GM18498 (cell line): Measurements from ENCODE around the gene FHL1.

Source experiments
- ATAC-seq: cut with Tn5 transposase; IDR thresholded peaks from one replicate; pipeline ENCODE4 v1.9.1; 2021; ENCODE audit warnings: mild to moderate bottlenecking, moderate library complexity; ENCODE audit not compliant: unreplicated experiment

Gene FHL1

DNA sequence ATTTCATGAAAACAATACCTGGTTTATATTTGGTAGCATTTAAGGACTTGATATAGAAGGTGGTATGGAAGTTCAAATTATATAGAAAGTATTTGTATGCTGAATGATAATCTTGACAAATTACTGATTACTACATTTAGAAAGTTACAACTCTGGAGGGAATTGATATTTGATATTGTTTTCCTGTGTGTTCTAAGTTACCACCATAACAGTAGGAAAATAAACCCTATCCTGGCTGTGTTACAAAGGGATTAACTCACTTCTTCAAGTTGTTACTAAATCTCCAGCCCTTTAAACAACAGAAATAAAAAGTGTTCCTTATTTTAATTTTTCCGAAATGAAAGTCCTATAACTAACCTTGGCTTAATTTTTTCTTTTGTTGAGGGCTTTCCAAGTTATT lies 36.6 kb downstream of the FHL1 start:
- ATAC-seq: no peak

DNA sequence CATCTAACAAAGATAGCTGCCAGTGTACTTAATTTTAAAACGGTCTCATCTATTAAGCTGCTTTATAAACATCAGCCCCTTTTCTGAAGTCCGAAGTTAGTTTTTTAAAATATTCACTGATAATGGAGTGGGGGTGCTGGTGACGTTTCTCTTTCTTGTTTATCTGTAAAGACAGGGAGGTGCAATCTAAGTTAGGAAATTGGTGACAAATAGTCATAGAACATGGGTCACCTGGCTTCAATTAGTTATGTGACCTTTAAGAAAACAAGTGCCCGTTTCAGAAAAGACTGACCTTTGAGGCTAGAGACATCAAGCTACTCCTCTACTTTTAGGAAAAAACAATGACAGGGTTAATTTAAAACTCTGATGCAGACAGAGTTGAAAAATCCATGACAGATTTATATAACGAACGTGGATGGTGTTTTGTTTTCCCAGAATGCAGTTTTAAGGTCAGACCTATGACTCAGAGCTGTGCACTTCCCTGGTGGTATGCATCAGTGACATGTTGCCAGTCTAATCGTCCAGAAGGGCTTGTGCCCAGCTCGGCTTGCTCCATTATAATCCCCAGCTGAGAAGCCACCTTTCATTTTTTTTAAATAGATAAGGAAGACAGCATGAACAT lies 38.2 kb downstream of the FHL1 start:
- ATAC-seq: no peak

DNA sequence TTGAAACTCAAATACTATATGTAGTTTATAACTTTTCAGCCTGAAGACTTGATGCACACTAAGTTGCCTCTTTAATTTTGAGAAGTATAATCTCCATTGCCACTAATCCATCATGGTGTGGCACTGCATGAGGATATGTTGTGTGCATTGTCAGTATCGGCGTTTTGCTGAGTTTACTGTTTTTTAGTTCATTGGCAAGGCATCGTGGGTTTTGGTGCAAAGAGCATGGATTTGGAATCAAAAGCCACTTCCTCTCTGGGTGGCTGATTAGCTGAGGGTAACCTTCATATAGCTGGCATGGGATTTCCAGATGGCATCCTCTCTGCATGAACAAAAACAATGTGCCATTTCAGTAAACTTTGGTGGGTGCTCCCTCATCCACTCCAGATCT lies 38.7 kb downstream of the FHL1 start:
- no peak for ATAC-seq

DNA sequence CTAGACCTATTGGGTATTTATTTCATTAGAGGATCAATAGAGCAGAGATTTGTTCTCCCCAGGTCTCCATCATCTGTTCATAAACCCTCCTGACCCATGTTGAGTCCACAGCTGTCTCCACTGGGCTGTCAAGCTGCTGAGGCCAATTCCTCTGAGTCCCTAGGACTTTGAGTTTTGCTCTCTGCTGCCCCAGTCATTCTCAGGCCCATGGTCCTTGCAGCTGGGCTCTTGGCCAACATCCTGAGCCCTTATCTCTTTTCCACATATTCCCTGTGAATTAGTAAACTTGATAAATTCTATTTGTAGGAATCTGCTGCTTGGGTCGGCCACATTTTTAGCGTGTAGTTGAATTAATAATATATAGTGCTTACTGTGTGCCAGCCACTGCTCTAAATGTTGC lies 41.9 kb downstream of the FHL1 start:
- no peak for ATAC-seq

DNA sequence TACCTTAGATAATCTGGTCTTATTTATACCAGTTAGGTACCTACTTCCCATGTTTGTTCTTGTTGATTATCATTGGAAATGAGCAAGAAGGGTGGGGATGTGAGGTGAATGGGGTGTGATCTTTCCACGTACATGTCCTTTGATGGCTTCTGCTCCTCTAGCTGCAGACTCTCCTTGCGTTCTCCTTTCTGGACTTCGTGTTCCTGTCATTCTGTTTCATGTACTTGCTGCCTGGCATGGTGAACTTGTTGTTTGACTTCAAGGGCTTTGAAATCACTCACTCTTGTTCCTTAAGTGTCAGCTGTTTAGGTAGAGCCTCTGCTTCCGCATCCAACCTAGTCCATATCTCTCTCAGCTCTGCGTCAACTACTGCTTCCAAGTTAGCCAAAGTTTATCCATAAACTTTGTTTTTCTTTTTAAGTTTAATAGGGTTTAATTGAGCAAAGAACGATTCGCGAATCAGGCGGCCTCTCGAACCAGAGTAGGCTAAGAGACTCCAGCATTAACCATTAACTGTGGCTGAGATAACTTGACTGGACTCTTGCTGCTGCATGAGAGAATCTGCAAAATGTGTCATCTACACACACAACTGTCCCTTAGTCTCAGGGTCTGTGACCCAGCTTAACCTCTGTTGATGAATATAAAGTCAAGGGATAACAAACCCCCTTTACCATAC lies 42.8 kb downstream of the FHL1 start:
- ATAC-seq: no peak

DNA sequence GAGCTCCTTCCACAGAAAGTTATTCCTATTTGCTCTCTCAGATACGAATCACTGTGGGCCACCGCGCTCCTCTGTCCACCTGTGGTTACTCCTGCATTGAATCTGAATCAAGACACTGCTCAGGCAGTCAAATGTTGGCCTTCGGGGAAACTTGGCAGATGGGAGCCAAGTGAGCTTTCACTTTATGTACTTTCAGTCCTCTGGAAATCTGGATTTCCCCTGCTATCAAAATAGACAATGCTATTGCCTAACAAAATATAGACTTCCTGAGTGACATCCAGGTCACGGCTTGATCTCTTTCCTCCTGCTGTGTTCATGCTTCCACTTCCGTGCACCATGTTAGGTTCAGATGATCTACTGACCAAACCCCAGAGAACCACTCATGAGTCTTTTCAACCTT lies 43.8 kb downstream of the FHL1 start:
- no peak for ATAC-seq

DNA sequence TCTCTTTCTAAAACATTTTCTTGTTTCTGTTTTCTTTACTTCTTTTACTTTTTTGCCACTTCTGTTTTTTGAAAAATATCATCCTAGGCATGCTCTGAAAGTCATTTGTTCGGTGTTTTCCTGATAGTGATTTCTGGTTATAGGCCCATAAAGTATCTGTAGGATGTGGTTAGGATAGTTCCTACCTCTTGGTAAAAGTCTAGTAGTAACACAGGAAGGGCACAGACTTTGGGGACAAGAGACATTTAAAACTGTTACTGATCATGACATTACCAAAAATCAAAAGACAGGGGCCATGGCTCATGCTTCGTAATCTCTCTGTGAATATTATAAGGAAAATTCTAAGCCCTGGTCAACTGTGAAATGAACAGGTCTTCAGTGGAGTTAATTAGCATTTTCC lies 44.8 kb downstream of the FHL1 start:
- no peak for ATAC-seq

DNA sequence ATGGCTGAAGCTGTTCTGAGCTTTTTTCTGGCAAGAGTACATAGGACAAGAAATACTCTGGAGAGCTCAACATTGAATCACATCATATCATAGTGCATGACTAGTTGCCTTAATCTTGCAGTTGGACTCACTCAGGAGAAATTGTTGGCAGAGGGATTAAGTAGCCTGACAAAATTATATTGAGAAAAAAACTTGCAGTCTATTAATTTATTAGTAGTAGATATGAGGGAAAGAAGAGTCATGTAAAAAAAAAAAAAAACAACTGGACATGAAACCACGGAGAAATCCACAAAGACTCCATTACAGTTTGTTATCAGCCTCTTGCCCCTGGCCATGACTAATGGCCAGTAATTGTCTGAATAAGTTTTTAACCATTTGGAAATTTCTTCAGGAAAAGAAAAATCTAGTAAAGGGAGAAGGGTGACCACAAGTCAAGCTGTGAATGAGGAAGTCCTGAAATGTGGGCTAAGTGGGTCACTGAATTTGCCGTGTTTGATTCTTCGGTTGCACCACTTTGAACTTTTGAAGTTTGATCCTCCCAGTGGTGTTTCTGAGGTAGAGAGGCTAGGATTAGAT lies 45.6 kb downstream of the FHL1 start:
- no peak for ATAC-seq

DNA sequence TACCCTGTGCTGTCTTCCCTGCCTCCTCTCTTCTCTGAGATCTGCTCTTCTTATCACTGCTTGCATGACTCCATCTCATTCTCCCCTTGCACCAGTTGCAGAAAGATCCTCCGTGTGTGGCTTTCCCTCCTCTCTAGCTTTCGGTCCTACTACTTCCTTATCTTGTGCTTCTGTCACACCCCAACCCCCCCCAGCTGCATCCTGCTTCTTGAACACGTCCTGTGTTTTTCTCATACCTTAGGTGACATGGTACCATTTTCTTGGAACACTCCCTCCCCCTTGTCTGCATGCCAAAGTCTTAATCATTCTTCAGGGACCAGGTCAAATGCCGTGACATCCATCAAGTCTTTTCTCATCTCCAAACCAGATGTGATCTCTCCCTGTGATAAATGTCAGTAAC lies 46.4 kb downstream of the FHL1 start:
- no peak for ATAC-seq

DNA sequence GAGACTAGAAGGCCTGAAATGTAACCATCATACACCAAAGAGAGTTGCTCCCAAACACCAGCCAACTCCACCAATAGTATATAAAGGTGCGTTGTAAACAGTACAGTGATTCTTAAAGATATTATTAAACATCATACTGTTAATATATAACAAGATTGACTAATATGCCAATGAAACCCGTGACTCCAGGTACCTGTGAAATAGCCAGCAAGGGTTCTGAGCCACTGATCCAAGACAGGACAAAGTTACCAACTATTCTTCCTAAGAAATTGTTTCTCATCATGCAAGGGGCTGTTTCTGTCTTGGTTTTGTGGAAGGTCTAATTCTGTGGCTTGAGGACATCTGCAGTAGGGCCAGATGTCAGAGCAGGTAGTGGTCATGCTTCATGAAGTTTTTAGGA lies 47.2 kb downstream of the FHL1 start:
- ATAC-seq: no peak

DNA sequence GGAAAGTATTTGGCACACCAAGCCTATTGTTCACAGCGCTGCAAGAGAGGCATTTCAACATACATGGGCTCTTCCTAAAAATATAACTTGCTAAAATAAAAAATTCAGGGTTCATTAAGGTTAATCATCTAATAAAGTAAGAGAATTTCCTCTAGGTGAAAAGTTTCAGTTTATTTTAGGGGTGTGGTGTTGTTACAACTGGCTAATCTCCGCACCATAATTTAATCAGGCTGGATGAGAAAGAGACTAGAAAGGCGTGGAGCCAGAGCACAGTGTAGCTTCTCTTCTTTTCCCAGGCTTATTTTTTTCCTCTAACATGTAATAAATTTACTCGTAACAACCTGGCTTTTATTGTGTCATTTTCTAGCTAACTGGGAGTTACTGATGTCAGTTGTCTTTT lies 47.9 kb downstream of the FHL1 start:
- ATAC-seq: no peak

DNA sequence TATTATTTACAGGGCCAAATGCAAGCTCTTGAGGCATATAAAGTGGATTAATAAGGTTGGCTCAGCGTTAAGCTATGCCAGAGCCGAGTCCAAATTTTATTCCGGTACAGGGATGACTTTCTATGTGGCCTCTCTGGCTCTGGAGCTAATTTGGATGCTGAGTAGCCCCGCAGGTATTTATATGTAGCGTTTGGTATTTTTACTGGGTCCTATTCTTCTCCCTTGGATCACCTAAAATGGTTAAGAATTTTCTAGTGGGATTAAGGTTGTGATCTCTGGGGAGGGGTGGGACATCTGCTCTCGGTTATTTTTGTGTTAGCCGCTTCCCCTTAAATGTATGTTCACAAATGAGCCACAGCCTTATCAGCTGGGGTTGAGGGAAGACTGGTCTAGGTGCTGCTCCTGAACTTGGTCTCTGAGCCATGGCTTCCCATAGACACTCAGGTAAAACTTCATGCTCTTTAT lies 49.4 kb downstream of the FHL1 start:
- ATAC-seq: no peak

DNA sequence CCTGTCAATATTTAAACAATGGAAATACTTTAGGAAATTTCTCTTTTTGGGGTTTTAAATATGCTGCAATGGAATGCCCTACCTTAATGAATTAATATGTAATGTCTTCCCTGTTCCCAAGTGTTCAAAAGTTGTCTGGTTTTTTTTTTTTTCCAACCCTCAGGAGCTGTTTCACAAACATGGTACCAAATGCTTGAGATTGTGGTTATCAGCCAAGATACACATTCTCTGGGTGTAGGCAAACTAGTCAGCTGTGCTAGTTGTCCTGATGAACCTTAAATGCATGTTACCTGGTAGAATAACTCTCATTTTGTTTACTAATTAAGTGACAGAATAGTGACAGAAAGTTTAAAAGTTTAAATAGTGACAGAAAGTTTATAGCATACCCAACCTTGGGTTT lies 50.7 kb downstream of the FHL1 start:
- ATAC-seq: no peak

DNA sequence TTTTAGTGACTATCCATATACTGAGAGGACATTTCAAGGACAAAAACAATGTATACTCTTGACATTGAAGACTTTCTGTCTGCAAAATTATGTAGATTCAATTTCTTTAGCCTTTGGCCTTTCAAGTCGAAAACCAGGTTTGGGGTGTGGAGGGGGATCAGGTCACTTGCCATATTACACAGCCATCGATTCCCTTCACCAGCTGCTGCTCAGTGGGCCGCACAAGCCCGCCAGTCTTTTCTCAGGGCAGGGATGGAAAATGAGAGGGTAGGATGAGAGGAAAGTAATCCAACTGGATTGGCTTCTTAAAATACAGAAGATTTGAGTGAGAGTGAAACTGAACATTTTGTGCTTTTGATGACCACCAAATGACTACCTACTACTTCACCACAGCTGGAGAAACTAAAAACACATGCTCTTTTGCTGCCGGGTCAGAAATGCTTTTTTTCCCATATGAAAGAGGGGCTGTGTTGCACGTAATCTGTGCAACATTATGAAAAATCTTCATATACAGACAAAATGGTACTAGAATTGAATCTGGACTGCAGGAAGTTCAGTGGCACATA lies 51.4 kb downstream of the FHL1 start:
- no peak for ATAC-seq

DNA sequence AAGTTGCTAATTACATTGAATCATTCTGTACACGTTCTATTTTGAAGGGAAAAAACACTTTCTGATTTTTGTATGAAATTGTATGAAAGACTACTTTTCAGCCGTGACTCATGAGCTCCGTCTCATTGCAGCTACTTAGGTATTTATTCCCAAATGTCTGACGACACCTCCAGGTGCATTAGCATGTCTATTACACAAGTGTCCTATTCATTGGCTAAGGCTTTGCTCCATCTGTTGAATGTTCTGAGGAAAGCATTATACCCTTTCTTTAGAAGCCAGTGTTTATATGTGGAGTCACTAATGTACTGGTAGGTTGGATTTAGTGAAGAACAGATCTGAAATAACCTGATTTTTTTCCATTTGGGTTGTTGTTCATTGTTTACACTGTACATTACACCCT lies 52.0 kb downstream of the FHL1 start:
- no peak for ATAC-seq

DNA sequence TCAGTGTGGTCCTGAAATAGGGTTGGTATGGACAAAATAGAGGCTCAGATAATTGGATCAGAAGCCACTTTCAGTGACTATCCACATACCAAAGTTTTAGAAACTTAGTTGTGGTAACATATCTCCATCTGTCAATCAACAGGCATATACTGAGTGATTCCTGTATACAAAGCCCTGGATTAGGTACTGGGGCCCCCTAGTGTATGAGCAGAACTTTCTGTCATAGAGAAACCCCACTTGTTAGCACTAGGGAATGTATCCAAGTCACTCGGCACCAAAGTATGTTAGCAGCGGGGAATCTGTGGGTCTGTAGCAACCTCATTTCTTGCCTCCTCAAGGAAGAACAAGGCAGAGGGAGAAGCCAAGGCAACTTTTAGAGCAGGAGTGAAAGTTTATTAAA lies 53.1 kb downstream of the FHL1 start:
- ATAC-seq: no peak

DNA sequence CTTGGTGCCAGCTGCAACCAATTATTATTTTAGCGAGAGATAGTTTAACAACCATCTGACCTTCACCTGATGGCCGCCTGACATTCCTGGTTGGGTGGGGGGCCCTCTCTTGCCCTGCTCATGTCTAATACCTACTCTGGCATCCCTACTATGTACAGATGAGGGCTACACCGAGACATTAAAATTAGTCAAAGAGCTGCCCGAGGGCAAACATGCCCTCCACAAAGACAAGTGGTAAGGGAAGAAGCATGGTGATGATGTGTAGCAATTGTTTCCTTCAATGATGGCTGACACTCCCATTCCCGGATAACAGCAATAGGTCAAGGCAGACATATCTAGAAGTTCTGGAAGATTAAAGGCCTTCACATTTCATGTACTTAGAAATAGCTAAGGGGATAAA lies 54.3 kb downstream of the FHL1 start:
- ATAC-seq: no peak

DNA sequence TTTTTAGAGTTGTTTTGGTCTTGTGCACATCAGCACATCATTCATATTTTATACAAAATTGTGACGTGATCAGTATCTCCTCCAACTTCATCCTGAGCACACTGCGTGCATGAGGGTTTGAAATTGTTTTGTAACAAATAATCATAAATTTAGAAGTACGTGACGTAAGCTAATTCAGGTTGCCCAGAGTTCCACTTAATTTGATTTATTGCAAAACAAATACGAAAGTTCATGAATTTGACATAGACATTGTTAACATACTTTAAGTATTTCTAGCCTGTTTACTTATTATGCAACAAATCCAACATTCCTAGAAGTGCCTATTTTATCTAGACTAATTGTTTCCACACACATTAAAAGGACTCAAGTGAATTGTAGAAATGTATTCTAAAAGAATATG lies 55.6 kb downstream of the FHL1 start:
- no peak for ATAC-seq

DNA sequence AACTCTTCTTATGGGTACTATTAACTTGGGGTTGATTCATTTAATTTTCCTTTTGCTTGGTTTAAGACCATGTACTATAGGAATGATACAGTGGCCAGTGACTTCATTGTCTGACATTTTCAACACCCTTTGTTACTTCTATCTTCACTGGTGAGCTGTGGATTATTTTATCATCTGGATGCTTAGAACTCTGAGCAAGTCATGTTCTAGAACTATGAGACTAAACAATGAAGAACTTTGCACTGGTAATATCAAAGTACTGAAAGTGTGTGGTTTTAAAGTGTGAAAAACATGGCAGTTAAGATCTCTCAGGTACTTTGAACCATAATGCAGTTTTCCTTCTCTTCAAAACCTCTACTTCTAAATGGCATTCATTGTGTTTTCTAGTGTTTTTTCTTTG lies 56.1 kb downstream of the FHL1 start:
- peak; percentile 44 for ATAC-seq

DNA sequence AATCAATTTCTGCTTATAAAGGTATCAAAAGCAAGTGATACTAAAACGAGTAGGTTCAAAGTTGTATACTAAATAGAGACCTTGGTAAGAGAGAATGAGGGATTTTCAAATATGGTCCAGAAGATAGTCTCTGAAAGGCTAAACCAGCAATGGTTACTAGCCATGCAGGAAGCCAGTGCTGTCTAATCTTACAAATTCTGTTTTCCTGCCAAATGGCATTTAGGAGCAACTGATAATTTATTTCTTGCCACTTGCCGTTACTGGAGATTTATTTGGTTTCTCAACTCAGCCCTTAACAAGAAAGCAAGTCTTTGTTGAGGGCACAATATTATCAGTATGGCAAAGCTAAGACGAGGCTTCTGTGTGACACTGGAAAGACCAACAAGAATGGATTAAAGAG lies 56.6 kb downstream of the FHL1 start:
- no peak for ATAC-seq

DNA sequence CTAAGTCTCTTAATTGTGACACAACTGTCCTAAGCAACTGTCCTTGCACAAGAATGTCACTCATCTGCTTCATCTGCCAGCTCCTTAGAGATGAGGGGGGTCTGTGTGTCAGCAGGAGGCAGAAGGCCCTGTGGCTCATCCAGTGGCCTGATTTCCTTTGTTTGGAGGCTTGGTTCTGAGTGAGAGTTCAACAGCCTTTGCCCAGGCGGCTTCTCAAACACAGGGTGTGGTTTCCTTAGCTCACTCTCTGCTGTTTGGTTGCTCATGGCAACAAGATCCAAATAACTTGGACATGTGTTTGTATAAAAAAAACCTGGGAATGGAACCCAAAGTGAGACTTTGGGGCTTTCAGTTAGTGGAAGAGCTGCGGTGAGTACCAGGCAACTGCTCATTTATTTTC lies 57.2 kb downstream of the FHL1 start:
- ATAC-seq: no peak

DNA sequence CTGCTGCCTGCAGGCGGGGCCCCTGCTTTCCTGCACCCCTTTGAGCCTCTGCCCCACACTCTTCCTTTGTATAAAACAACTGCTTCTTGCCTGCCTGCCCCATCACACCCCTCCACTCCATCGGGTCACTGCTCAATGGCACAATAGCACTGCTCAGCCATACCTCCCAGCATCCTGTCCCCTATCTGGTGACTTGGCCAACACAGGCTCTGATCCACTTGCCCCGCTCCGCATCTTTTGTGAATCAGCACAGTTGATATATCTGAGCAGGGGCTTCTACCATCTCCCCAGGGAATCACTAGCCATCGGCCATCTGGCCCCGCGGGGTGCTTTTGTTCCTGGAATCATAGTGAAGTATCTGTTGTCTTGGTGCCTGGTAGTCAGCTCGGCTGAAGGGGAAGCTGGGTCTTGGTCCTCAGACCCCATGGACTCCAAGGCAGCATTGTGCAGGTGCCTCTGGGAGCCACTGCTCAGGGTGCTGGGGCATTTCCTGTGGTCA lies 58.6 kb downstream of the FHL1 start:
- no peak for ATAC-seq
